ENCODE measurements around the gene CRHBP. TPM values are rescaled to one million over a fixed set of nuclear protein-coding genes. Genes with fewer than 3 reads are reported as not detected.

CRHBP gene
- total and polyA plus RNA-seq, 2 experiments from 2014 or later: 0.37 to 5.0 TPM

DNA sequence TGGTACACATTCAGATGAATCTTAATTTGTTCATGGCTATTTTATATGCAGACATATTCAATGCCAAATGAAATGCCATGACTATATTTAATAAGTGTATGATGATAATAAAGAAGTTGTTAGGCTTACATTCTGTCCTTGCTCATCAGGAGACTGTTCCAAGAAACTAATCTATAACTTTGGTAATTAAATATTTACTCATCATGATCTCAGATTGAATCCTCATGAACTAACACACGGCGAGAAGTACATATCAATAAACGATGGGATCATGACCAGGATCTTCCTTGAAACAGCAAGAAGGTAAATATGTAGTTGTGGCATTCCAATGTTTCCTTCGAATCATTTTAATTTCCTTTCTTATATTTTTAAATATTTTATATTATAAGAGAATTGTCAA, 64.8 kb downstream of the CRHBP start:
- Histone ChIP-seq H3K9me2 (replicated peaks; ENCODE audit: insufficient read depth) (no peaks in the 10 kb centered on the region), H3K27ac (no peak overlapping the region), H3K36me3 (replicated peaks; ENCODE audit: insufficient read depth, low read depth) (no peaks in the 10 kb centered on the region), H4K20me1 (ENCODE audit: insufficient read depth, poor library complexity, severe bottlenecking) (no peaks in the 10 kb centered on the region), H3K4me3 (no peak overlapping the region), H3K9me3 (ENCODE audit: low read depth) (no peaks in the 10 kb centered on the region), H3K4me2 (no peak overlapping the region), H2AFZ (no peak overlapping the region), H3K27me3 (no peaks in the 10 kb centered on the region), H3K79me2 (no peaks in the 10 kb centered on the region), H3K4me1 (ENCODE audit: insufficient read depth) (no peaks in the 10 kb centered on the region)
- TF ChIP-seq EZH2 (IDR thresholded peaks at IDR 0.05; ENCODE audit: borderline replicate concordance) (no peak), EZH2phosphoT487 (IDR thresholded peaks at IDR 0.05; ENCODE audit: low read depth, severe bottlenecking, unreplicated experiment) (no peak)
- TF ChIP-seq, protein P1, sequence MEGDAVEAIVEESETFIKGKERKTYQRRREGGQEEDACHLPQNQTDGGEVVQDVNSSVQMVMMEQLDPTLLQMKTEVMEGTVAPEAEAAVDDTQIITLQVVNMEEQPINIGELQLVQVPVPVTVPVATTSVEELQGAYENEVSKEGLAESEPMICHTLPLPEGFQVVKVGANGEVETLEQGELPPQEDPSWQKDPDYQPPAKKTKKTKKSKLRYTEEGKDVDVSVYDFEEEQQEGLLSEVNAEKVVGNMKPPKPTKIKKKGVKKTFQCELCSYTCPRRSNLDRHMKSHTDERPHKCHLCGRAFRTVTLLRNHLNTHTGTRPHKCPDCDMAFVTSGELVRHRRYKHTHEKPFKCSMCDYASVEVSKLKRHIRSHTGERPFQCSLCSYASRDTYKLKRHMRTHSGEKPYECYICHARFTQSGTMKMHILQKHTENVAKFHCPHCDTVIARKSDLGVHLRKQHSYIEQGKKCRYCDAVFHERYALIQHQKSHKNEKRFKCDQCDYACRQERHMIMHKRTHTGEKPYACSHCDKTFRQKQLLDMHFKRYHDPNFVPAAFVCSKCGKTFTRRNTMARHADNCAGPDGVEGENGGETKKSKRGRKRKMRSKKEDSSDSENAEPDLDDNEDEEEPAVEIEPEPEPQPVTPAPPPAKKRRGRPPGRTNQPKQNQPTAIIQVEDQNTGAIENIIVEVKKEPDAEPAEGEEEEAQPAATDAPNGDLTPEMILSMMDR (IDR thresholded peaks at IDR 0.05; ENCODE audit: poor library complexity): no peak
- no peak for DNase-seq (ENCODE audit: low spot score)
- 76% methylated on average over 4 of the region's 4 CpGs for WGBS (ENCODE audit: low lambda C conversion rate, missing lambda C conversion rate)

Small RNAs within 50 kb of the gene (small RNA-seq; reads per million reads assigned to genes)
- not detected for gene RNU6ATAC36P

Other genes starting within 250 kb of the CRHBP start
- gene F2R, start 236.9 kb upstream of the CRHBP start, total RNA-seq: 48.1 and 48.9 TPM in 2 replicates
- 27.1 and 33.5 TPM in 2 replicates for gene F2R, start 236.9 kb upstream of the CRHBP start, polyA plus RNA-seq
- 210 and 235 TPM in 2 replicates for gene F2RL1, start 134.0 kb upstream of the CRHBP start, total RNA-seq
- gene F2RL1, start 134.0 kb upstream of the CRHBP start, polyA plus RNA-seq: 88.0 and 130 TPM in 2 replicates
- 0.32 and 1.4 TPM in 2 replicates for gene S100Z, start 103.0 kb upstream of the CRHBP start, total RNA-seq
- gene S100Z, start 103.0 kb upstream of the CRHBP start, polyA plus RNA-seq: 0.39 and 0.51 TPM in 2 replicates
- gene AGGF1, start 77.4 kb downstream of the CRHBP start, total RNA-seq: 30.1 and 32.0 TPM in 2 replicates
- 17.3 and 22.1 TPM in 2 replicates for gene AGGF1, start 77.4 kb downstream of the CRHBP start, polyA plus RNA-seq
- 6.0 and 6.2 TPM in 2 replicates for gene ZBED3, start 134.2 kb downstream of the CRHBP start, total RNA-seq
- 27.2 and 29.8 TPM in 2 replicates for gene ZBED3, start 134.2 kb downstream of the CRHBP start, polyA plus RNA-seq

Measured in hepatocyte (in vitro differentiated cells).